K562 (cell line): ENCODE results near the gene RABGAP1L. TPM values are rescaled to one million over a fixed set of nuclear protein-coding genes. Genes with fewer than 3 reads are reported as not detected.
A peak's percentile ranks its signal among the peaks of the same experiment; 100 is the strongest.

Experiments
- CREM ChIP-seq: IDR thresholded peaks from 2 replicates; pipeline ENCODE4 v1.6.1; 2014; ENCODE audit warnings: antibody characterized with exemption, low read depth
- DEAF1 ChIP-seq: fragments of 450-650 bp; formaldehyde crosslinking; IDR thresholded peaks from 2 replicates; pipeline ENCODE4 v1.4.0; 2020; ENCODE audit warnings: mild to moderate bottlenecking, moderate library complexity
- DPF2 ChIP-seq: fragments of 450-650 bp; IDR thresholded peaks from 2 replicates; pipeline ENCODE4 v1.6.1; 2016
- GATA2 ChIP-seq: sonication (generic); formaldehyde crosslinking; IDR thresholded peaks from 2 replicates; pipeline ENCODE4 v1.4.0; 2020; ENCODE audit warnings: mild to moderate bottlenecking, missing genetic modification reagents
- HDAC8 ChIP-seq: fragments of 450-650 bp; IDR thresholded peaks from 2 replicates; pipeline ENCODE4 v1.6.1; 2016; ENCODE audit warnings: mild to moderate bottlenecking, missing genetic modification characterization, moderate library complexity, missing compliant biosample characterization
- HEY1 ChIP-seq: fragments of 250-450 bp; sonication (Bioruptor Pico); IDR thresholded peaks from 2 replicates; pipeline ENCODE4 v1.5.0; 2020; ENCODE audit warnings: mild to moderate bottlenecking, moderate library complexity, borderline replicate concordance
- ID3 ChIP-seq, 2 experiments: fragments of 250-450 bp in 1 of 2; fragments of 450-650 bp in 1 of 2; sonication (Bioruptor Pico) in 1 of 2; IDR thresholded peaks; 2 replicates each; pipeline versions ENCODE4 v1.6.1 to v1.8.0; 2016 to 2021; ENCODE audit warnings: mild to moderate bottlenecking in 2 of 2, moderate library complexity in 2 of 2, missing compliant biosample characterization in 1 of 2, missing genetic modification characterization in 1 of 2
- MTA1 ChIP-seq: fragments of 450-650 bp; IDR thresholded peaks from 2 replicates; pipeline ENCODE4 v1.6.1; 2017; ENCODE audit warnings: borderline replicate concordance
- MYBL2 ChIP-seq, 2 experiments: fragments of 450-650 bp in 1 of 2; sonication (generic) in 1 of 2; formaldehyde crosslinking in 1 of 2; IDR thresholded peaks; 2 replicates each; pipeline versions ENCODE4 v1.6.1 to v1.8.1; 2017 to 2022; ENCODE audit warnings: borderline replicate concordance in 1 of 2, inconsistent platforms in 1 of 2, low read depth in 1 of 2, mild to moderate bottlenecking in 1 of 2, missing genetic modification reagents in 1 of 2, moderate library complexity in 1 of 2
- NCOA2 ChIP-seq, 2 experiments: fragments of 450-650 bp; IDR thresholded peaks; 2 replicates each; pipeline ENCODE4 v1.6.1; 2018; ENCODE audit warnings: mild to moderate bottlenecking in 2 of 2, moderate library complexity in 1 of 2; ENCODE audit not compliant: partially characterized antibody in 2 of 2
- RBM22 ChIP-seq: fragments of 200-400 bp; formaldehyde crosslinking; IDR thresholded peaks from 2 replicates; pipeline ENCODE4 v1.6.1; 2018; ENCODE audit warnings: low read length, low read depth; ENCODE audit not compliant: poor library complexity, severe bottlenecking
- YY1 ChIP-seq, 3 experiments: IDR thresholded peaks; 2 replicates each; pipeline ENCODE4 v1.6.1; 2011; ENCODE audit warnings: low read length in 2 of 3, mild to moderate bottlenecking in 2 of 3, moderate library complexity in 2 of 3, borderline replicate concordance in 1 of 3, control low read depth in 1 of 3, low read depth in 1 of 3; ENCODE audit not compliant: insufficient read depth in 3 of 3, insufficient replicate concordance in 2 of 3, control insufficient read depth in 1 of 3, insufficient read length in 1 of 3; ENCODE audit errors: extremely low read depth in 1 of 3
- ZC3H8 ChIP-seq: fragments of 450-650 bp; IDR thresholded peaks from 2 replicates; pipeline ENCODE4 v1.6.1; 2017
- ZFP1 ChIP-seq: fragments of 450-650 bp; formaldehyde crosslinking; IDR thresholded peaks from 2 replicates; pipeline ENCODE4 v1.4.0; 2020; ENCODE audit warnings: mild to moderate bottlenecking, mixed read lengths
- ZNF398 ChIP-seq: fragments of 250-450 bp; sonication (Bioruptor Pico); IDR thresholded peaks from 2 replicates; pipeline ENCODE4 v1.8.0; 2021; ENCODE audit warnings: moderate library complexity, mild to moderate bottlenecking, inconsistent platforms
- ZNF655 ChIP-seq: fragments of 250-450 bp; sonication (Bioruptor Pico); IDR thresholded peaks from 2 replicates; pipeline ENCODE4 v1.5.0; 2021
- polyA plus RNA-seq, 8 experiments: library from polyadenylated mRNA; depleted of rRNA in 4 of 8; stranded (reverse) in 5 of 8; unstranded in 3 of 8; fragments of >200 nt; fragmentation: Nextera tagmentation in 2 of 8; fragmentation: Illumina TruSeq in 1 of 8; extraction: Ambion mirVana in 2 of 8; extraction: Trizol in 1 of 8; gene quantifications; 2 replicates each; pipeline versions ENCODE4 v1.2.1 to v1.2.3, GENCODE V29; 2011 to 2014; ENCODE audit warnings: inconsistent platforms in 1 of 8, missing spikeins in 1 of 8
- total RNA-seq, 7 experiments: library from RNA; depleted of rRNA in 6 of 7; stranded (reverse); fragments of >200 nt in 6 of 7; fragmentation: Illumina TruSeq in 2 of 7; extraction: Trizol in 2 of 7; gene quantifications; 2 replicates each; pipeline versions ENCODE4 v1.2.1 to v1.2.3, GENCODE V29; 2011 to 2021; ENCODE audit warnings: low replicate concordance in 1 of 7
- TF ChIP-seq, protein P1 (sequence below): fragments of 250-450 bp; sonication (Bioruptor Pico); IDR thresholded peaks from 2 replicates; pipeline ENCODE4 v1.5.0; 2020; ENCODE audit warnings: mild to moderate bottlenecking, borderline replicate concordance

The RABGAP1L gene
- total and polyA plus RNA-seq, 9 of the 15 experiments (the other 6 are each of a cell fraction or from before 2014, with no cell fraction given), result 16.5 to 44.9 (median 26.7) TPM

DNA sequence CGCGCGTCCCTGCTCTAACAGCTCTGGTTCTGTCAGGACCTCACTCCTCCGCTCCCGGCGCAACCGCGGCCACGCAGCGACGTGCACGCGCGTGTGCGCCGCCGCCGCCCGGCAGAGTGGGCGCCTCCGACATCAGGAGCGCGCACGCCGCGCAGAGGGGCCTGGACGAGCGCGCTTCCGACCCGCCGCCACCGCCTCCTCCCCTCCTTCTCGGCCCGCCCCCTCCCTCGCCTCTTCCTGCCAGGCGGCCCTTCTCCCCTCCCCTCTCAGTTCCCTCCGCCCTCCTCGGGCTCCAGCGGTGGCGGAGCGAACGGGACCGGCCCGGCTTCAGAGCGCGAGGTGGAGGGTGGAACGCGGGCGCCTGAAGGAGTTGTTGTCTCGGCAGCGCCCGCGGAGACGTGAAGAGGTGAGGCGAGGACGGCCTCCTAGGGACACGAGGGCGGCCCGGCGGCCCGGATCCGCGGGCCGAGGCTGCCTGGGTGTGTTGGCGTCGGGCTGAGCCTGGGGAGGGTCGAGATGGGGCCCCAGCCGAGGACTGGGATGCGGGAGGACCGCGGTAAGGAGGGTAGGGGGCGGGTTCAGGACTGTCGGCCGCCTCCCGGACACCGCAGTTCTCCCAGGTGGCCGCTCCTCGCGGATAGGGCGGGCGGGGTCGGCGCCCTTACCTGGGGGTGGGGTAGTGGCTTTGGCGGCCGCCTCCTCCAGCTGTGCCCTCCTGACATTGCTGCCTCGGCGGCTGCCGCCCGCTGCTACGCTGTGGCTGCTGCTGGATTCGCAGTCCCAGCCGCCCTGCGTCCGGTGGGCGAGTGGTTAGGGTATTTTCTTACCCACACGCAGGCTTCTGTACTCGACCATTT lies at the start of gene RABGAP1L (continued):
- peak; percentile 71 for TF ChIP-seq RBM22
- TF ChIP-seq NCOA2 (IDR thresholded peaks at IDR 0.05; ENCODE audit: partially characterized antibody in 2 of 2), result no peak
- TF ChIP-seq MTA1, result no peak
- no peak for TF ChIP-seq ZFP1 (CRISPR knock-in tag)
- no peak for TF ChIP-seq ID3 (CRISPR knock-in tag; IDR thresholded peaks at IDR 0.05)
- no peak for TF ChIP-seq ID3 (tag; IDR thresholded peaks at IDR 0.05)
- TF ChIP-seq ZNF398 (CRISPR knock-in tag), result no peak
- TF ChIP-seq GATA2 (CRISPR knock-in tag), result no peak
- TF ChIP-seq MYBL2 (IDR thresholded peaks at IDR 0.05; ENCODE audit: low read depth), result no peak
- TF ChIP-seq MYBL2 (CRISPR knock-in tag; IDR thresholded peaks at IDR 0.05; ENCODE audit: borderline replicate concordance), result no peak
- no peak for TF ChIP-seq ZNF655
- no peak for TF ChIP-seq ZC3H8
- TF ChIP-seq HDAC8 (tag), result peak; percentile 61; the same call in 1 of the 2 replicates
- TF ChIP-seq DPF2, result no peak
- peak in 2 of 3 experiments; percentile 64 to 70 for TF ChIP-seq YY1 (IDR thresholded peaks at IDR 0.05; ENCODE audit: borderline replicate concordance in 1 of 3, control insufficient read depth in 1 of 3, extremely low read depth in 1 of 3, insufficient read depth in 3 of 3, insufficient read length in 1 of 3, insufficient replicate concordance in 2 of 3, low read depth in 1 of 3, low read length in 2 of 3)
- TF ChIP-seq DEAF1 (CRISPR knock-in tag), result no peak
- TF ChIP-seq HEY1, result no peak
- TF ChIP-seq, protein P1, sequence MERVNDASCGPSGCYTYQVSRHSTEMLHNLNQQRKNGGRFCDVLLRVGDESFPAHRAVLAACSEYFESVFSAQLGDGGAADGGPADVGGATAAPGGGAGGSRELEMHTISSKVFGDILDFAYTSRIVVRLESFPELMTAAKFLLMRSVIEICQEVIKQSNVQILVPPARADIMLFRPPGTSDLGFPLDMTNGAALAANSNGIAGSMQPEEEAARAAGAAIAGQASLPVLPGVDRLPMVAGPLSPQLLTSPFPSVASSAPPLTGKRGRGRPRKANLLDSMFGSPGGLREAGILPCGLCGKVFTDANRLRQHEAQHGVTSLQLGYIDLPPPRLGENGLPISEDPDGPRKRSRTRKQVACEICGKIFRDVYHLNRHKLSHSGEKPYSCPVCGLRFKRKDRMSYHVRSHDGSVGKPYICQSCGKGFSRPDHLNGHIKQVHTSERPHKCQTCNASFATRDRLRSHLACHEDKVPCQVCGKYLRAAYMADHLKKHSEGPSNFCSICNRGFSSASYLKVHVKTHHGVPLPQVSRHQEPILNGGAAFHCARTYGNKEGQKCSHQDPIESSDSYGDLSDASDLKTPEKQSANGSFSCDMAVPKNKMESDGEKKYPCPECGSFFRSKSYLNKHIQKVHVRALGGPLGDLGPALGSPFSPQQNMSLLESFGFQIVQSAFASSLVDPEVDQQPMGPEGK (CRISPR knock-in tag), result no peak
- TF ChIP-seq CREM, result peak; percentile 70
